ENCODE results near the gene SRSF3. TPM values are rescaled to one million over a fixed set of nuclear protein-coding genes. Genes with fewer than 3 reads are reported as not detected.
"Not testable (repeated sequence)": the region's sequence is repeated elsewhere in the genome, so short reads cannot be mapped to it uniquely, and the experiment has no call there.

The SRSF3 gene
- total RNA-seq, 1 experiment from 2014 or later: 425 TPM

- no peaks in the 10 kb centered on the region for H3K36me3 Mint-ChIP-seq (ENCODE audit: insufficient read depth, unreplicated experiment)
- intact Hi-C loops (cut with micrococcal nuclease; ENCODE audit: unreplicated experiment): loop anchor here (2.0 kb wide), 1 partner anchor 28 kb away; the partner anchor contains the start of gene CDKN1A
- peak in 1 of 2 experiments; percentile 30 for DNase-seq
- H3K4me3 Mint-ChIP-seq (ENCODE audit: unreplicated experiment): no peak overlapping the region
- peaks cover 6% of the 10 kb centered on the region for H3K4me1 Mint-ChIP-seq (ENCODE audit: low read depth, unreplicated experiment)
- ChIA-PET CTCF (interaction anchor here (0.6 kb wide), 2 partner anchors 31 to 72 kb away, joined by 3 read pairs; no protein-coding TSS in a partner anchor), POLR2A (interaction anchor here (0.6 to 1.1 kb wide), 2 partner anchors 18 to 28 kb away, joined by 3 to 5 read pairs; partner anchors contain the start of gene CDKN1A)
- Histone ChIP-seq H3K36me3 (ENCODE audit: control insufficient read depth, insufficient read depth, low read length) (no peaks in the 10 kb centered on the region), H3K27me3 (replicated peaks; ENCODE audit: control insufficient read depth, insufficient read depth, low read length) (no peaks in the 10 kb centered on the region), H3K4me1 (no peaks in the 10 kb centered on the region; the same call in none of the 2 replicates), H3K4me3 (ENCODE audit: low read depth, low read length) (no peak overlapping the region), H3K9me3 (no peaks in the 10 kb centered on the region)
- no TSS peak for BruUV-seq (replicated peaks)
- no peaks in the 10 kb centered on the region for H3K9me3 Mint-ChIP-seq (ENCODE audit: unreplicated experiment)
- H3K27ac Mint-ChIP-seq (ENCODE audit: unreplicated experiment): no peak overlapping the region
- TF ChIP-seq CTCF (IDR thresholded peaks at IDR 0.05; ENCODE audit: insufficient read depth in 1 of 2, low read depth in 1 of 2, low read length in 1 of 2, severe bottlenecking in 1 of 2, unreplicated experiment in 1 of 2): no peak
- peaks cover 4% of the 10 kb centered on the region for H3K27me3 Mint-ChIP-seq (ENCODE audit: insufficient read depth, unreplicated experiment)
Observed at GRCh38 chr6:36650848-36651478, 56.8 kb downstream of the SRSF3 start.

- no peaks in the 10 kb centered on the region; the same call in none of the 2 replicates for H3K4me1 ChIP-seq
- no peak overlapping the region for H3K27ac Mint-ChIP-seq (ENCODE audit: unreplicated experiment)
- CTCF ChIA-PET: interaction anchor here (0.6 kb wide), 1 partner anchor 32 kb away, joined by 3 read pairs; no protein-coding TSS in a partner anchor
- peaks cover 6% of the 10 kb centered on the region for H3K4me1 Mint-ChIP-seq (ENCODE audit: low read depth, unreplicated experiment)
- no peak overlapping the region for H3K4me3 ChIP-seq (ENCODE audit: low read depth, low read length)
- H3K36me3 ChIP-seq (ENCODE audit: control insufficient read depth, insufficient read depth, low read length): no peaks in the 10 kb centered on the region
- no peak for DNase-seq
- intact Hi-C loops (cut with micrococcal nuclease; ENCODE audit: unreplicated experiment): loop anchor here (2.0 kb wide), 1 partner anchor 27 kb away; the partner anchor contains the start of gene CDKN1A
- no peaks in the 10 kb centered on the region for H3K36me3 Mint-ChIP-seq (ENCODE audit: insufficient read depth, unreplicated experiment)
- no peak overlapping the region for H3K4me3 Mint-ChIP-seq (ENCODE audit: unreplicated experiment)
- POLR2A ChIA-PET: interaction anchor here (0.6 to 1.1 kb wide), 2 partner anchors 19 to 27 kb away, joined by 3 to 5 read pairs; partner anchors contain the start of gene CDKN1A
- H3K9me3 Mint-ChIP-seq (ENCODE audit: unreplicated experiment): no peaks in the 10 kb centered on the region
- TF ChIP-seq CTCF (IDR thresholded peaks at IDR 0.05; ENCODE audit: insufficient read depth in 1 of 2, low read depth in 1 of 2, low read length in 1 of 2, severe bottlenecking in 1 of 2, unreplicated experiment in 1 of 2): no peak
- no TSS peak for BruUV-seq (replicated peaks)
- H3K27me3 ChIP-seq (replicated peaks; ENCODE audit: control insufficient read depth, insufficient read depth, low read length): no peaks in the 10 kb centered on the region
- no peaks in the 10 kb centered on the region for H3K9me3 ChIP-seq
- peaks cover 4% of the 10 kb centered on the region for H3K27me3 Mint-ChIP-seq (ENCODE audit: insufficient read depth, unreplicated experiment)
Observed at GRCh38 chr6:36651659-36652379, 57.7 kb downstream of the SRSF3 start.

GRCh38 chr6:36654469-36654868 lies 60.3 kb downstream of the SRSF3 start:
- H3K4me3 Mint-ChIP-seq (ENCODE audit: unreplicated experiment); H3K27me3 ChIP-seq (replicated peaks; ENCODE audit: control insufficient read depth, insufficient read depth, low read length); intact Hi-C loops (cut with micrococcal nuclease; ENCODE audit: unreplicated experiment): not testable (repeated sequence)

More at GRCh38 chr6:36654469-36654868, 60.3 kb downstream of the SRSF3 start:
- H3K4me1 ChIP-seq; H3K9me3 ChIP-seq; BruUV-seq (replicated peaks); H3K9me3 Mint-ChIP-seq (ENCODE audit: unreplicated experiment); H3K4me3 ChIP-seq (ENCODE audit: low read depth, low read length); POLR2A ChIA-PET; H3K36me3 Mint-ChIP-seq (ENCODE audit: insufficient read depth, unreplicated experiment); CTCF ChIA-PET; H3K27me3 Mint-ChIP-seq (ENCODE audit: insufficient read depth, unreplicated experiment); H3K36me3 ChIP-seq (ENCODE audit: control insufficient read depth, insufficient read depth, low read length); H3K27ac Mint-ChIP-seq (ENCODE audit: unreplicated experiment); DNase-seq; H3K4me1 Mint-ChIP-seq (ENCODE audit: low read depth, unreplicated experiment): not testable (repeated sequence)

Small RNA genes lying within 50 kb of the gene (microRNA-seq; reads per million reads assigned to microRNA genes)
- not detected for gene MIR3925

Other genes with a start within 250 kb of the SRSF3 start
- 0.52 and 0.79 TPM in 2 replicates for gene ETV7, start 206.7 kb upstream of the SRSF3 start, total RNA-seq (2022)
- not detected in 2 replicates for gene PXT1, start 151.5 kb upstream of the SRSF3 start, total RNA-seq (2022)
- gene KCTD20, start 151.4 kb upstream of the SRSF3 start, total RNA-seq (2022): 28.1 and 32.4 TPM in 2 replicates
- 27.5 and 30.8 TPM in 2 replicates for gene STK38, start 46.9 kb upstream of the SRSF3 start, total RNA-seq (2022)
- gene CDKN1A, start 84.4 kb downstream of the SRSF3 start, total RNA-seq (2022): 3.0 and 3.4 TPM in 2 replicates
- gene RAB44, start 103.5 kb downstream of the SRSF3 start, total RNA-seq (2022): not detected in 2 replicates
- not detected in 2 replicates for gene CPNE5, start 245.1 kb downstream of the SRSF3 start, total RNA-seq (2022)